Endothelial cell of umbilical vein (primary cell): ENCODE data around the gene TOGARAM2. TPM values are rescaled to one million over a fixed set of nuclear protein-coding genes. Genes with fewer than 3 reads are reported as not detected.

Experiments
- BruUV-seq: library from RNA; stranded (reverse); fragments of 400-500 nt; replicated peaks from 2 replicates; lab custom pipeline; 2021; lab: Mats Ljungman, UMichigan
- CTCF ChIA-PET: fragments of 300-600, 350-600 bp; sonication (Branson Sonifier 250); formaldehyde crosslinking; loops from one replicate; lab custom pipeline; 2021; ENCODE audit warnings: antibody characterized with exemption, inconsistent platforms; lab: Charles Lee
- POLR2A ChIA-PET: fragments of 300-600, 350-600 bp; sonication (Branson Sonifier 250); formaldehyde crosslinking; loops from one replicate; lab custom pipeline; 2021; ENCODE audit warnings: antibody characterized with exemption, inconsistent platforms; lab: Charles Lee
- DNase-seq: peaks from one replicate; pipeline ENCODE4 v3.0.0-alpha.2; 2011; ENCODE audit warnings: low read depth, low spot score
- FAIRE-seq: peaks from 2 replicates; lab custom pipeline; 2011; peaks lifted over from hg19 to GRCh38; lab: Jason Lieb, UNC
- H2AFZ ChIP-seq: 2 replicates; pipeline ENCODE4 v1.6.0; 2012; ENCODE audit warnings: low read depth, low read length, control low read depth, inconsistent platforms
- H3K27ac ChIP-seq: 2 replicates; pipeline ENCODE4 v1.5.1; 2011; ENCODE audit warnings: low read depth, mild to moderate bottlenecking, control low read depth, low read length, moderate library complexity; ENCODE audit not compliant: insufficient read depth
- H3K27me3 ChIP-seq, 2 experiments: 2 replicates each; pipeline versions ENCODE4 v1.6.0 to v1.6.1; 2011; ENCODE audit warnings: low read length in 2 of 2, mixed read lengths in 1 of 2; ENCODE audit not compliant: control insufficient read depth in 2 of 2, insufficient read depth in 2 of 2
- H3K36me3 ChIP-seq, 2 experiments: 2 replicates in 1 of 2; 3 replicates in 1 of 2; pipeline ENCODE4 v1.5.1; 2011; ENCODE audit warnings: low read length in 2 of 2, mild to moderate bottlenecking in 1 of 2, moderate library complexity in 1 of 2; ENCODE audit not compliant: control insufficient read depth in 2 of 2, insufficient read depth in 2 of 2; ENCODE audit errors: extremely low read depth in 1 of 2
- H3K4me1 ChIP-seq: 3 replicates; pipeline ENCODE4 v1.5.1; 2011; ENCODE audit warnings: mild to moderate bottlenecking, low read length; ENCODE audit not compliant: control insufficient read depth, insufficient read depth; ENCODE audit errors: extremely low read depth
- H3K4me2 ChIP-seq: 2 replicates; pipeline ENCODE4 v1.6.1; 2011; ENCODE audit warnings: low read length, control low read depth, mixed read lengths; ENCODE audit not compliant: insufficient read depth
- H3K4me3 ChIP-seq, 3 experiments: fragments of 200-600 bp in 1 of 3; sonication (generic), shearing (Covaris generic) in 1 of 3; replicated peaks in 1 of 3; 2 replicates each; pipeline ENCODE4 v1.5.1; 2011 to 2016; ENCODE audit warnings: control low read depth in 3 of 3, low read length in 3 of 3, mild to moderate bottlenecking in 2 of 3, inconsistent platforms in 1 of 3, low read depth in 1 of 3, moderate library complexity in 1 of 3; ENCODE audit not compliant: insufficient read depth in 1 of 3
- H3K79me2 ChIP-seq: 2 replicates; pipeline ENCODE4 v1.6.0; 2012; ENCODE audit warnings: low read length, inconsistent platforms; ENCODE audit not compliant: control insufficient read depth, insufficient read depth
- H3K9ac ChIP-seq: replicated peaks from 2 replicates; pipeline ENCODE3; 2011; ENCODE audit warnings: low read length, control low read depth; ENCODE audit not compliant: insufficient read depth; ENCODE audit errors: extremely low read depth
- H3K9me1 ChIP-seq: replicated peaks from 3 replicates; pipeline ENCODE4 v1.6.0; 2011; ENCODE audit warnings: mild to moderate bottlenecking, low read length; ENCODE audit not compliant: control insufficient read depth, insufficient read depth; ENCODE audit errors: extremely low read depth
- H3K9me3 ChIP-seq: replicated peaks from 2 replicates; pipeline ENCODE4 v1.5.1; 2012; ENCODE audit warnings: low read length, inconsistent platforms; ENCODE audit not compliant: control insufficient read depth, insufficient read depth
- H4K20me1 ChIP-seq: replicated peaks from 2 replicates; pipeline ENCODE3; 2011; ENCODE audit warnings: mild to moderate bottlenecking, low read length; ENCODE audit not compliant: control insufficient read depth, insufficient read depth; ENCODE audit errors: extremely low read depth
- EZH2 ChIP-seq: IDR thresholded peaks from 2 replicates; pipeline ENCODE4 v1.6.1; 2012; ENCODE audit warnings: borderline replicate concordance, low read depth, mild to moderate bottlenecking, moderate library complexity, low read length, inconsistent platforms; ENCODE audit not compliant: severe bottlenecking
- FOS ChIP-seq: IDR thresholded peaks from 2 replicates; pipeline ENCODE4 v1.6.1; 2011; ENCODE audit warnings: mild to moderate bottlenecking, low read length, moderate library complexity, borderline replicate concordance; ENCODE audit not compliant: insufficient read depth
- GATA2 ChIP-seq: IDR thresholded peaks from 2 replicates; pipeline ENCODE4 v1.7.0; 2011; ENCODE audit warnings: low read depth, mild to moderate bottlenecking, moderate library complexity, mixed read lengths, low read length; ENCODE audit not compliant: insufficient read length, insufficient read depth
- JUN ChIP-seq: IDR thresholded peaks from 2 replicates; pipeline ENCODE4 v1.6.1; 2011; ENCODE audit warnings: borderline replicate concordance, low read depth; ENCODE audit not compliant: insufficient read length, insufficient read depth
- MYC ChIP-seq: IDR thresholded peaks from one replicate; pipeline ENCODE4 v1.6.1; 2011; ENCODE audit warnings: mild to moderate bottlenecking, low read depth, low read length
- POLR2A ChIP-seq: IDR thresholded peaks from 2 replicates; pipeline ENCODE4 v1.6.1; 2012; ENCODE audit warnings: low read depth, mild to moderate bottlenecking, control low read depth, low read length
- POLR2AphosphoS5 ChIP-seq: IDR thresholded peaks from 2 replicates; pipeline ENCODE4 v1.6.1; 2012; ENCODE audit warnings: low read depth, mild to moderate bottlenecking, control low read depth, low read length, moderate library complexity; ENCODE audit not compliant: insufficient read depth
- dilution Hi-C: fragments of 300-500 bp; cut with MboI; formaldehyde crosslinking; loops from one replicate; pipeline ENCODE4 v1.15.0; 2019; ENCODE audit warnings: low sequenced_read_pairs; ENCODE audit not compliant: extremely low pct_ligation_motif_present
- intact Hi-C: fragments of 100-400 bp; cut with micrococcal nuclease; formaldehyde crosslinking; loops from one replicate; pipeline ENCODE4 v1.10.0; 2022
- polyA plus RNA-seq, 4 experiments: library from polyadenylated mRNA; depleted of rRNA in 3 of 4; stranded (reverse) in 3 of 4; unstranded in 1 of 4; fragments of >200 nt; gene quantifications; 2 replicates each; pipeline versions ENCODE4 v1.2.1 to v1.2.3, GENCODE V29; 2011 to 2012; ENCODE audit warnings: missing spikeins in 1 of 4
- total RNA-seq: library from RNA; stranded (reverse); gene quantifications from 2 replicates; pipeline ENCODE4 v1.2.3, GENCODE V29; 2021
- TF ChIP-seq, protein P1 (sequence below), 2 donors: IDR thresholded peaks; 1 replicate in 1 of 2; 2 replicates in 1 of 2; pipeline ENCODE4 v1.5.1; 2011; ENCODE audit warnings: low read length in 2 of 2, mild to moderate bottlenecking in 2 of 2, moderate library complexity in 2 of 2, control low read depth in 1 of 2, inconsistent platforms in 1 of 2, low read depth in 1 of 2; ENCODE audit not compliant: insufficient read depth in 1 of 2; ENCODE audit errors: extremely low read depth in 1 of 2
- TF ChIP-seq, protein P2 (sequence below): IDR thresholded peaks from 2 replicates; pipeline ENCODE4 v1.6.1; 2011; ENCODE audit not compliant: insufficient read depth, insufficient read length

Gene TOGARAM2
- total and polyA plus RNA-seq, 2 donors (not counting 3 experiments of a cell fraction or from before 2014, with no cell fraction given), result not detected

DNA sequence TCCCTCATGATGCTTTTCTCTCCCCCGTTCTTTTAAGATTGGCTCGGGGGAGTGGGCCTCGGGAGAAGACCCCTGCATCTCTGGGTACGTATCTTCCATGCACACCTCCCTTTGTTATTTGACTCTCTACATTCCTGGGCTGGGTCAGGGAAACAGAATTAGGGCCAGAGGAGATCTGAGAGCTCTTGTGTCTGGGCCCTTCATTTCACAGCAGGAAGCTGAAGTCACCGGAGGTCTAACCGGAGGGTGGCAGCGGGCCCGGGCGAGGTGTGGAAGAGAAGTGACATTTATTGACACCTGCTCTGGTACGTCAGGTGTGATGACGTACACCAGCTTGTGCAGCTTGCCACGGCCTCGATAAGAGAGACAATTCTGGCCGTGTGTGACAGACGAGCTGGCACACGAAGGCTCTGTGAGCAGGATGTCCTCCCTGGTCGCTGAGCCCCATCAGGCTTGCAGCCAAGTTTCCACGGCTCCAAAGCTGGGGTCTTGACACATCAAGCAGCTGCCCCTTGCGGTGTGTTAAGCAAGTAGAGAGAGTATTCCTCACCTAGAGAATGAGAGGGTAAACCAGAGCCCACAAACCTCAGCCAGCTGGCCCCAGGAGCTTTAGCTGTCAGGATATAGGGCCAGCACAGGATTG, 30.4 kb downstream of the TOGARAM2 start:
- intact Hi-C loops, result no loop called here

More for the DNA sequence above, 30.4 kb downstream of the TOGARAM2 start:
- FAIRE-seq (no peak), DNase-seq (no peak)
- Histone ChIP-seq H3K4me3 (no peak overlapping the region), H3K9me3 (no peaks in the 10 kb centered on the region), H2AFZ (no peak overlapping the region), H4K20me1 (no peaks in the 10 kb centered on the region), H3K79me2 (no peaks in the 10 kb centered on the region), H3K4me2 (no peak overlapping the region), H3K27ac (no peak overlapping the region), H3K27me3 (no peaks in the 10 kb centered on the region), H3K36me3 (no peaks in the 10 kb centered on the region), H3K9me1 (no peaks in the 10 kb centered on the region), H3K9ac (no peak overlapping the region), H3K4me1 (peaks cover 3% of the 10 kb centered on the region)
- no peak for TF ChIP-seq GATA2
- no peak for TF ChIP-seq EZH2
- TF ChIP-seq POLR2AphosphoS5, result no peak
- TF ChIP-seq MYC, result no peak
- no peak for TF ChIP-seq FOS
- no peak for TF ChIP-seq JUN
- TF ChIP-seq, protein P1, sequence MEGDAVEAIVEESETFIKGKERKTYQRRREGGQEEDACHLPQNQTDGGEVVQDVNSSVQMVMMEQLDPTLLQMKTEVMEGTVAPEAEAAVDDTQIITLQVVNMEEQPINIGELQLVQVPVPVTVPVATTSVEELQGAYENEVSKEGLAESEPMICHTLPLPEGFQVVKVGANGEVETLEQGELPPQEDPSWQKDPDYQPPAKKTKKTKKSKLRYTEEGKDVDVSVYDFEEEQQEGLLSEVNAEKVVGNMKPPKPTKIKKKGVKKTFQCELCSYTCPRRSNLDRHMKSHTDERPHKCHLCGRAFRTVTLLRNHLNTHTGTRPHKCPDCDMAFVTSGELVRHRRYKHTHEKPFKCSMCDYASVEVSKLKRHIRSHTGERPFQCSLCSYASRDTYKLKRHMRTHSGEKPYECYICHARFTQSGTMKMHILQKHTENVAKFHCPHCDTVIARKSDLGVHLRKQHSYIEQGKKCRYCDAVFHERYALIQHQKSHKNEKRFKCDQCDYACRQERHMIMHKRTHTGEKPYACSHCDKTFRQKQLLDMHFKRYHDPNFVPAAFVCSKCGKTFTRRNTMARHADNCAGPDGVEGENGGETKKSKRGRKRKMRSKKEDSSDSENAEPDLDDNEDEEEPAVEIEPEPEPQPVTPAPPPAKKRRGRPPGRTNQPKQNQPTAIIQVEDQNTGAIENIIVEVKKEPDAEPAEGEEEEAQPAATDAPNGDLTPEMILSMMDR (IDR thresholded peaks at IDR 0.05; ENCODE audit: extremely low read depth in 1 of 2, insufficient read depth in 1 of 2, low read depth in 1 of 2, low read length in 2 of 2), result no peak
- no peak for TF ChIP-seq POLR2A
- TF ChIP-seq, protein P2, sequence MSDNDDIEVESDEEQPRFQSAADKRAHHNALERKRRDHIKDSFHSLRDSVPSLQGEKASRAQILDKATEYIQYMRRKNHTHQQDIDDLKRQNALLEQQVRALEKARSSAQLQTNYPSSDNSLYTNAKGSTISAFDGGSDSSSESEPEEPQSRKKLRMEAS, result no peak
- BruUV-seq, result no TSS peak
- dilution Hi-C loops, result no loop called here
- ChIA-PET POLR2A (no interaction called here), CTCF (interaction anchor here (0.9 to 1.2 kb wide), 2 partner anchors 15 to 53 kb away, joined by 4 to 5 read pairs; no protein-coding TSS in a partner anchor)
